Kidney epithelial cell (primary cell): ENCODE measurements around the gene SLC7A4. TPM values are rescaled to one million over a fixed set of nuclear protein-coding genes. Genes with fewer than 3 reads are reported as not detected.

Experiments
- DNase-seq: peaks from one replicate; pipeline ENCODE4 v3.0.0-alpha.2; 2010; ENCODE audit warnings: low read depth
- H3K27me3 ChIP-seq: 2 replicates; pipeline ENCODE4 v1.6.0; 2011; ENCODE audit warnings: low read length; ENCODE audit not compliant: control insufficient read depth, insufficient read depth
- H3K36me3 ChIP-seq: 2 replicates; pipeline ENCODE4 v1.5.1; 2011; ENCODE audit warnings: low read length; ENCODE audit not compliant: control insufficient read depth, insufficient read depth
- H3K4me3 ChIP-seq: 2 replicates; pipeline ENCODE4 v1.5.1; 2011; ENCODE audit warnings: low read depth, mild to moderate bottlenecking, control low read depth, low read length
- total RNA-seq: library from RNA; depleted of rRNA; stranded (reverse); fragments of >200 nt; gene quantifications from 2 replicates; pipeline ENCODE4 v1.2.3, GENCODE V29; 2015
- TF ChIP-seq, protein P1 (sequence below): IDR thresholded peaks from 2 replicates; pipeline ENCODE4 v1.5.1; 2011; ENCODE audit warnings: mild to moderate bottlenecking, moderate library complexity, low read length, control low read depth, inconsistent platforms; ENCODE audit not compliant: insufficient read depth, poor library complexity, severe bottlenecking

SLC7A4 gene
- total RNA-seq, 1 donor from 2014 or later: 2.3 TPM

DNA sequence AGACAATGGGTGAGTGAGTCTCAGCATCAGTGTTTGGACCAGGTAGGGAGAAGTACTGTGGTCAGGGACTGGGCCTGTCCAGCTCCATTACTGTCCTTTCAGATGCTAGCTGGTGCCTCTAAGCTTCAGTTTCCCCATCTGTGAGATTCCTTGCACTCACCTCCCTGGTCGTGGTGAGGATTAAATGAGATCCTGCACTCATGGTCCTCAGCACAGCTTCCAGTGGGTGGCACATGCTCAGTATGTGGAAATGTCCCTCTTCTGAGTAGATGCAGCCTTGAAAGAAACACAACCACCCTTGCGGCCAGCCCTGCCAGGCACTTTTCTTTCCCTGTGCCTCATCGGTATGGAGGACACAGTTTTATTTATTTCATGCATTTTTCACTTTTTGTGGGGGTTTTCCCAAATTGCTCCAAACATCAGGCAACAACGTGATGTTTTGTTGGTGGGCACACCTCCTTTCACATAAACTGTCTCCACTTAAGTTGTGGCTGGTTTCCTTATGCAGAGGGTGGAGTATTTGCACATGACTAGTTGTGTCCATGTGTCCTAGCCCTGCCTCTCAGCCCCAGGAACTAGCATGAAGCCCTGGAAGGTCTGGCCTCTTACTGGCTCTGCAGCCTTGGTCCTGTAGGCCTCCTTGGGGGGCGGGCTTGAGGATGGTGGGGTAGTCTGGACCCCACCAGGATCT is 49.1 kb downstream of the SLC7A4 start:
- TF ChIP-seq, protein P1, sequence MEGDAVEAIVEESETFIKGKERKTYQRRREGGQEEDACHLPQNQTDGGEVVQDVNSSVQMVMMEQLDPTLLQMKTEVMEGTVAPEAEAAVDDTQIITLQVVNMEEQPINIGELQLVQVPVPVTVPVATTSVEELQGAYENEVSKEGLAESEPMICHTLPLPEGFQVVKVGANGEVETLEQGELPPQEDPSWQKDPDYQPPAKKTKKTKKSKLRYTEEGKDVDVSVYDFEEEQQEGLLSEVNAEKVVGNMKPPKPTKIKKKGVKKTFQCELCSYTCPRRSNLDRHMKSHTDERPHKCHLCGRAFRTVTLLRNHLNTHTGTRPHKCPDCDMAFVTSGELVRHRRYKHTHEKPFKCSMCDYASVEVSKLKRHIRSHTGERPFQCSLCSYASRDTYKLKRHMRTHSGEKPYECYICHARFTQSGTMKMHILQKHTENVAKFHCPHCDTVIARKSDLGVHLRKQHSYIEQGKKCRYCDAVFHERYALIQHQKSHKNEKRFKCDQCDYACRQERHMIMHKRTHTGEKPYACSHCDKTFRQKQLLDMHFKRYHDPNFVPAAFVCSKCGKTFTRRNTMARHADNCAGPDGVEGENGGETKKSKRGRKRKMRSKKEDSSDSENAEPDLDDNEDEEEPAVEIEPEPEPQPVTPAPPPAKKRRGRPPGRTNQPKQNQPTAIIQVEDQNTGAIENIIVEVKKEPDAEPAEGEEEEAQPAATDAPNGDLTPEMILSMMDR: no peak
- peak overlapping the region; percentile 80 for H3K4me3 ChIP-seq
- no peaks in the 10 kb centered on the region for H3K27me3 ChIP-seq
- DNase-seq: no peak
- peaks cover 1% of the 10 kb centered on the region for H3K36me3 ChIP-seq

DNA sequence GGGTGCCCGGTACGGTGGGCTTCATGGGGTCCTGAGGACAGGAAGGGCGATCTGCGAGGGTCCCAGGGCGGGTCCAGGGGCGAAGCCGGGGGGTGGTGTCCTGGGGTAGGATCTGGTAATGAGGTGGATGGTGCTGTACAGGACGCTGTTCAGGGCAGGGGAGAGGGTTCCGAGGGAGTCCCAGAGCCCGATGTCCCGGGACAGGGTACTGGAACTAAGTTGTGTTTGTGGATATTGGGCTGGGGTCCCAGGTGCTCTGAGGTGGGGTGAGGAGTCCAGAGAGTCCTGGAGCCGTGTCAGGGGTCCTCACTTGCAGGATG is 49.8 kb downstream of the SLC7A4 start:
- Histone ChIP-seq H3K4me3 (peak overlapping the region; percentile 80), H3K27me3 (no peaks in the 10 kb centered on the region), H3K36me3 (peaks cover 1% of the 10 kb centered on the region)
- TF ChIP-seq, protein P1: no peak
- DNase-seq: no peak

DNA sequence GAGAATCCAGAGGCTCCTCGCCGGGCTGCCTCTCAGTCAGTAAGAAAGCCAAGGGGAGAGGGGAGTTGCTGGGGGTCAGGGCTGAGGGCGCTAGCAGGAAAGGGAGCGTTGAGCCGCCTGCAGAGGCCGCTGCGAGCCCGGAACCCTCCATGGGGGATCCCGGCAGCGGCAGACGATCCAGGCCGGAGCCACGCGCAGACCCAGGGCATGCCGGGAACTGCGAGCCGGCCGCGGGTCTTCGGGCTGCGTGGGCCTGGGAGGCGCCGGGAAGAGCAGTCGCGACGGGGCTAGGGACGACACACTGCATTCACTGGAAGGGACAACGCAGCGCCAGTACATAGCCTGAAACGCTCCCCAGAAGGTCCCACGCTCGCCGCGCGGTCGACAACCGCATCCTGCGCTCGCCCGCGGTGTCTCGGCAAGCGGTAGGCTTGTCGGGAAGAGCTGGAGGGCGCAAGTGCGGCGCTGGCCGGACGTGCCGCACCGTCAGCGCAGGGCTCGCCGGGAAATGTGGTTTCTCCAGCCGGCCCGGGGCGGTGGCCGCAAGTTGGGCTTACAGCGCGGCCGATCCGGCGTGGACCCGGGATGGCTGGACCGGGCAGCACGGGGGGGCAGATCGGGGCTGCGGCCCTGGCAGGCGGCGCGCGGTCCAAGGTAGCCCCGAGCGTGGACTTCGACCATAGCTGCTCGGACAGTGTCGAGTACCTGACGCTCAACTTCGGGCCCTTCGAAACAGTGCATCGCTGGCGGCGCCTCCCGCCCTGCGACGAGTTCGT is 50.4 kb downstream of the SLC7A4 start, which contains the start of gene LZTR1:
TSS of gene LZTR1 (plus strand) at position 511 of the 776 bp plus-strand sequence. CDS start at position 586, 75 bp downstream.
- H3K4me3 ChIP-seq: peak within 1 kb of the TSS; percentile 80
- TF ChIP-seq, protein P1: peak; percentile 71
- H3K27me3 ChIP-seq: no peaks in the 10 kb centered on the region
- peak; percentile 31 for DNase-seq
- peaks cover 1% of the 10 kb centered on the region for H3K36me3 ChIP-seq

DNA sequence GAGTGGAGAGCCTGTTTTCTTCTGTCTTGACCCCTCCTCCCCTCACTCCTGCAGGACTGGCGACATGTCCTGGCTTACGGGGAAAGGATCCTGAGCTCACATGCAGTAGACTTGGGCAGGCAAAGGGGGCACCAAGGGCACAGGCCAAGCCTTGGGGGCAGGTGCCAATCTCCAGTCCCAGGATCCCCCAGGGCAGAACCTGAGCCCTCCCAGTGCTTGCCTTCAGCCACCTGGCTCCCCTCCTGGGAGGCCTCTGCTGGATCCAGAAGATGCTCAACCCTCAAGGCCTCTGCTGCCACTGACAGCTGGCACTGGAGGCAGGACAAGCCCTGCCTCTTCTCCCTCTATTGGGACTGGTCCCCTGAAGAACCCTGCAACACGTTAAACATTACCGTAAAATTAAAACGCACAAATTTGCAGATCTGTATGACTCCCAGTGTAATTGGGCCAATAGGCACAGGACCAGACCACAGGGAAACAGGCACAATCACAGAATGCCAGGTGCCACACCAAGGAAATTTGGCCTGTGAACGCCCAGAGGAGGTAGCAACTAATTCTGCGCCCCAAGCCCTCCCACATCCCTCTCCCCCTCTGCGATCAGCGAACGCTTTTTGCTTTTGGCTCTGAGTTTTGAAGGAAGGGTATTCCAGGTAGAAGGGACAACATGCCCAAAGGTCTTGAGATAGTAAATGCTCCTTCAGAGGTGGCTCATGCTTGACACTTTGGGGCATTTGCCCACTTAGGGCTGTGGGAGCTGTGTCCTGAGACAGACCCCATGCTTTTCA is 51.2 kb downstream of the SLC7A4 start:
- no peaks in the 10 kb centered on the region for H3K27me3 ChIP-seq
- TF ChIP-seq, protein P1: no peak
- DNase-seq: no peak
- H3K4me3 ChIP-seq: peak overlapping the region; percentile 80
- H3K36me3 ChIP-seq: peaks cover 1% of the 10 kb centered on the region

DNA sequence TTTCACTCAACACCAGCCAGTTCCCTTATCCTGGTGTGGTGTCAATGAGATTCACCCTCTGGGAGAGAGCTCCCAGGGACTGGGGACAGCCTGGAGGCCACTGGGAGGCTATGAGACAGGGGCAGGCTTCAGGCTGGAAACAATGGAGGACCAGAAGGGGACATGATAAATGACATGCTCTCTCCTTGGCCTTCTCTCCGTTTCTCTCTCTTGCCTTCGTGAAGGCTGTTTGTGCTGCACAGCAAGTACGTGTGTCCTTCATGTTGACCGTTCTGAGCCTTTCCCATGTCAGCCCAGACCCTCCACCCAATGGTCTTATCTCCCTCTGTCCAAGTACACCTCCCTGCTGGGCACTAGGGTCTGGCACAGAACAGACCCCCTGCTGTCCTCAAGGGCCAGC is 51.8 kb downstream of the SLC7A4 start:
- H3K4me3 ChIP-seq: no peak overlapping the region
- H3K27me3 ChIP-seq: no peaks in the 10 kb centered on the region
- TF ChIP-seq, protein P1: no peak
- peaks cover 1% of the 10 kb centered on the region for H3K36me3 ChIP-seq
- no peak for DNase-seq
